GM10248 (cell line): ENCODE measurements around the gene VEGFB.

Experiments used
- CTCF ChIA-PET: fragments of 300-600 bp; sonication (Branson Sonifier 250); formaldehyde crosslinking; extraction: SDS; loops from one replicate; lab custom pipeline; 2021; ENCODE audit warnings: antibody characterized with exemption; lab: Yijun Ruan, JAX
- POLR2A ChIA-PET: fragments of 350-650 bp; sonication (Branson Sonifier 250); formaldehyde crosslinking; extraction: SDS; loops from one replicate; lab custom pipeline; 2020; ENCODE audit warnings: antibody characterized with exemption; lab: Yijun Ruan, JAX
- DNase-seq: peaks from one replicate; pipeline ENCODE4 v3.0.0; 2012; ENCODE audit errors: extremely low spot score
- CTCF ChIP-seq: IDR thresholded peaks from 2 replicates; pipeline ENCODE4 v1.5.1; 2012; ENCODE audit warnings: mild to moderate bottlenecking, low read depth; ENCODE audit errors: extremely low read depth, missing control alignments, control extremely low read depth

Gene VEGFB

GRCh38 chr11:64262271-64263002 is 28.1 kb downstream of the VEGFB start:
- no peak for TF ChIP-seq CTCF
- POLR2A ChIA-PET, result no interaction called here
- no peak for DNase-seq
- CTCF ChIA-PET, result interaction anchor here (1.0 to 14.6 kb wide), 5 partner anchors 8 to 56 kb away, joined by 3 to 134 read pairs (median 5); partner anchors contain the start of genes CATSPERZ, FERMT3 and PLCB3

- ChIA-PET CTCF (interaction anchor here (1.4 to 14.6 kb wide), 4 partner anchors 9 to 59 kb away, joined by 4 to 134 read pairs (median 6); partner anchors contain the start of genes CATSPERZ and PLCB3), POLR2A (no interaction called here)
- TF ChIP-seq CTCF, result no peak
- DNase-seq, result no peak
These were observed 28.9 kb downstream of the VEGFB start for GRCh38 chr11:64263021-64263946.

- ChIA-PET POLR2A (no interaction called here), CTCF (interaction anchor here (1.4 to 14.6 kb wide), 4 partner anchors 10 to 60 kb away, joined by 3 to 134 read pairs (median 4); partner anchors contain the start of gene PLCB3)
- no peak for DNase-seq
- TF ChIP-seq CTCF, result no peak
These were observed 29.5 kb downstream of the VEGFB start for GRCh38 chr11:64263947-64264317.

- CTCF ChIA-PET, result interaction anchor here (1.4 to 14.6 kb wide), 3 partner anchors 14 to 60 kb away, joined by 3 to 134 read pairs (median 5); partner anchors contain the start of gene PLCB3
These were observed 30.0 kb downstream of the VEGFB start for GRCh38 chr11:64264371-64264852.

GRCh38 chr11:64265176-64266160 is 31.1 kb downstream of the VEGFB start:
- ChIA-PET CTCF (interaction anchor here (1.3 to 14.6 kb wide), 3 partner anchors 15 to 21 kb away, joined by 3 to 134 read pairs (median 3); partner anchors contain the start of gene PLCB3), POLR2A (interaction anchor here (0.5 to 0.7 kb wide), 3 partner anchors 20 to 1660 kb away, joined by 3 read pairs; no protein-coding TSS in a partner anchor)
- DNase-seq, result no peak
- no peak for TF ChIP-seq CTCF

More at GRCh38 chr11:64264371-64264852, 30.0 kb downstream of the VEGFB start:
- TF ChIP-seq CTCF, result no peak
- DNase-seq, result no peak
- POLR2A ChIA-PET, result no interaction called here
